Common myeloid progenitor, CD34-positive (primary cell): ENCODE measurements around the gene NR2F6.

Experiments
- CTCF ChIA-PET: fragments of 350-600 bp; sonication (Branson Sonifier 250); formaldehyde crosslinking; loops from one replicate; lab custom pipeline; 2021; ENCODE audit warnings: antibody characterized with exemption; lab: Charles Lee
- POLR2A ChIA-PET: fragments of 350-600 bp; sonication (Branson Sonifier 250); formaldehyde crosslinking; loops from one replicate; lab custom pipeline; 2021; ENCODE audit warnings: antibody characterized with exemption; lab: Charles Lee
- DNase-seq, 3 donors: peaks; one replicate each; pipeline versions ENCODE4 v3.0.0 to v3.0.0-alpha.2; 2013
- H3K27ac ChIP-seq, 2 experiments: 1 replicate in 1 of 2; 2 replicates in 1 of 2; pipeline ENCODE4 v1.7.0; 2013; ENCODE audit warnings: inconsistent platforms in 2 of 2, low read length in 2 of 2, mild to moderate bottlenecking in 2 of 2, low read depth in 1 of 2, moderate library complexity in 1 of 2; ENCODE audit not compliant: severe bottlenecking in 2 of 2, insufficient read depth in 1 of 2, poor library complexity in 1 of 2
- H3K27me3 ChIP-seq, 5 experiments: replicated peaks in 2 of 5; 1 replicate in 3 of 5; 2 replicates in 2 of 5; pipeline versions ENCODE4 v1.6.1 to v1.7.0; 2013; ENCODE audit warnings: low read length in 4 of 5, mild to moderate bottlenecking in 2 of 5, moderate library complexity in 2 of 5, inconsistent platforms in 1 of 5; ENCODE audit not compliant: insufficient read depth in 5 of 5, control insufficient read depth in 4 of 5
- H3K36me3 ChIP-seq, 4 experiments: 1 replicate in 2 of 4; 2 replicates in 2 of 4; pipeline versions ENCODE4 v1.6.1 to v1.7.0; 2013; ENCODE audit warnings: low read length in 3 of 4, control low read depth in 1 of 4, mild to moderate bottlenecking in 1 of 4; ENCODE audit not compliant: control insufficient read depth in 4 of 4, insufficient read depth in 4 of 4
- H3K4me1 ChIP-seq, 4 experiments: 1 replicate in 3 of 4; 2 replicates in 1 of 4; pipeline versions ENCODE4 v1.6.1 to v1.7.1; 2013; ENCODE audit warnings: low read length in 3 of 4, mild to moderate bottlenecking in 3 of 4, control low read depth in 1 of 4, inconsistent platforms in 1 of 4, moderate library complexity in 1 of 4; ENCODE audit not compliant: control insufficient read depth in 4 of 4, insufficient read depth in 4 of 4; ENCODE audit errors: control extremely low read depth in 1 of 4
- H3K4me3 ChIP-seq, 7 experiments: 1 replicate in 4 of 7; 2 replicates in 3 of 7; pipeline versions ENCODE4 v1.5.1 to v1.7.0; 2013; ENCODE audit warnings: mild to moderate bottlenecking in 7 of 7, low read length in 6 of 7, moderate library complexity in 6 of 7, inconsistent platforms in 2 of 7, low read depth in 2 of 7, control low read depth in 1 of 7; ENCODE audit not compliant: insufficient read depth in 4 of 7, control insufficient read depth in 1 of 7; ENCODE audit errors: extremely low read depth in 1 of 7
- H3K9me3 ChIP-seq, 5 experiments: 1 replicate in 4 of 5; 2 replicates in 1 of 5; pipeline versions ENCODE4 v1.6.1 to v1.7.1; 2013; ENCODE audit warnings: low read length in 4 of 5, mild to moderate bottlenecking in 2 of 5, inconsistent platforms in 1 of 5, low read depth in 1 of 5, moderate library complexity in 1 of 5; ENCODE audit not compliant: control insufficient read depth in 4 of 5, insufficient read depth in 2 of 5; ENCODE audit errors: control extremely low read depth in 1 of 5
- WGBS: methylation state at CpG from one replicate; pipeline ENCODE4 v1.1.5; 2013; ENCODE audit not compliant: insufficient coverage; 5-methylcytosine and 5-hydroxymethylcytosine counted together

Gene NR2F6

DNA sequence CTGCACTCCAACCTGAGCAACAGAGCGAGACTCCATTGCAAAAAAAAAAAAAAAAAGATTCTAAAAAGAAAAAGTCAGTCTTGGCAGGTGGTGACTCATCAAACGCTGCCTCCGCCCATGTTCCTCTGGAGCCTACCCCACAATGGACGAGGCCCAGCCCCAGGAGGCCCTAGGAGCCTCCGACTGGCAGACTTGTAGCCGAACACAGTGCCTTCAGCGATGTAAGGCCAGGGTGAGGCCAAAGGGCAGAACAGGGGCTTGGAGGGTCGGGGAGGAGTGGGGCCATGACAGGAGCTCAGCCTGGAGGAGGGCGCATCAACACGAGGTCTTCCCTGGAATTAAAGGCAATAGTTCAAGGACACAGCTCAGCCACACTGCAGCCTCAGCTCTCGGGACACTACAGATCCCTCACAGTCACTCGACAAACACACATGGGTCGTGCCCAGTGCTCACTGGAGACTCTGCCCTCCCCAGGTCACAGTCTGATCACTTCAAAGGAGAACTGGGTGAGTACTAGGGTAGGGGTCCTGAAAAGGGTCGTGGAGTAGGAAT is 25.4 kb downstream of the NR2F6 start:
- H3K36me3 ChIP-seq = peaks cover 8 to 21% (median 13%) of the 10 kb centered on the region in 4 experiments
- 73% methylated on average over 13 of the region's 14 CpGs for WGBS
- H3K27ac ChIP-seq = peak overlapping the region in 1 of 2 experiments; percentile 14
- H3K27me3 ChIP-seq = no peaks in the 10 kb centered on the region
- ChIA-PET CTCF (interaction anchor here (0.6 to 2.0 kb wide), 2 partner anchors 15 to 18 kb away, joined by 3 to 4 read pairs; no protein-coding TSS in a partner anchor), POLR2A (interaction anchor here (0.7 to 1.0 kb wide), 2 partner anchors 15 to 133 kb away, joined by 3 read pairs; no protein-coding TSS in a partner anchor)
- no peaks in the 10 kb centered on the region for H3K9me3 ChIP-seq
- peaks cover 0 to 8% (median 7%) of the 10 kb centered on the region in 4 experiments for H3K4me1 ChIP-seq
- peak; percentile 37 to 67 (median 66) for DNase-seq
- no peak overlapping the region for H3K4me3 ChIP-seq

DNA sequence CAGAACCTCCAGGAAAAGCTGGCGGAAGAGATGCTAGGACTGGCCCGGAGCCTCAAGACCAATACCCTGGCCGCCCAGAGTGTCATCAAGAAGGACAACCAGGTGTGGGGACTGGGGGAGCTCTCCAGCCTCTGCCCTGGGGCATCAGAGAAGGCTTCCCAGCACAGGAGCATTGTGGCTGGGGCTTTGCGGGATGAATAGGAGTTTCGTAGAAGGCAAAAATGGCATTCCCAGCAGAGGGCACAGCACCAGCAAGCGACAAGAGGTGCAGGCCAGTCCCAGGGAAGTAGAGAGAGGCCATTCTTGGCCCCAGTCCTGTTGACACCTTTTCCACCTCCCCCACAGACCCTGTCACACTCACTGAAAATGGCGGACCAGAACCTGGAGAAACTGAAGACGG is 26.4 kb downstream of the NR2F6 start:
- CTCF ChIA-PET = no interaction called here
- Histone ChIP-seq H3K27me3 (no peaks in the 10 kb centered on the region), H3K4me1 (peaks cover 0 to 15% (median 15%) of the 10 kb centered on the region in 4 experiments), H3K4me3 (no peak overlapping the region), H3K27ac (no peak overlapping the region), H3K9me3 (no peaks in the 10 kb centered on the region), H3K36me3 (peaks cover 8 to 21% (median 13%) of the 10 kb centered on the region in 4 experiments)
- WGBS = 98% methylated on average over 8 of the region's 8 CpGs
- POLR2A ChIA-PET = no interaction called here
- no peak for DNase-seq

DNA sequence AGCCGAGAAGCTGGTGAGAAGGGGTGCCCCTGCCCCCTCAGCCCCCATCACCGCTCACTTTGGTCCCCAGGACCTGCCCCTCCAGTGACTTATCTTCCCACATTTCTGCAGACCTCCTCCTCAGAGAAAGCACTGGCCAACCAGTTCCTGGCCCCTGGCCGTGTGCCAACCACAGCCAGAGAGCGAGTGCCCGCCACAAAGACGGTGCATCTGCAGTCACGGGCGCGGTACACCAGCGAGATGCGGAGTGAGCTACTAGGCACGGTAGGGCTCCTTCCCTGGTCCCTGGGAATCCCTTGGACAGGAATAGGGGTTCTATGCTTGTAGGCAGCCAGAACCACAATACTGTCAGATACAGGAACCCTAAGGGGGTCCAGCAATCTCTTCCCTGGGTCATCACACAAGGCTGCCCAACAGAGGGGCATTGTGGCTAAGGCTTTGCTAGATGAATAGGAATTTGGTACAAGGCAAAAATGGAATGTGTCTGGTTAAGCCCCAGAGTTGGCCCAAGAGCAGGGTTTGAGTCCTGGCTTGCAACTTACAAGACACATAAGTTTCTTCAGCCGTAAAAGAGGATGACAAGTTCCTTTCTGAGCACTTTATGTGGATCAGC is 29.6 kb downstream of the NR2F6 start:
- Histone ChIP-seq H3K9me3 (no peaks in the 10 kb centered on the region), H3K36me3 (peaks cover 8 to 42% (median 26%) of the 10 kb centered on the region in 4 experiments), H3K4me1 (peaks cover 0 to 16% (median 16%) of the 10 kb centered on the region in 4 experiments), H3K27me3 (no peaks in the 10 kb centered on the region), H3K4me3 (peak overlapping the region in 5 of 7 experiments; percentile 76 to 87 (median 80)), H3K27ac (peak overlapping the region in 1 of 2 experiments; percentile 88)
- ChIA-PET POLR2A (interaction anchor here (0.9 to 1.6 kb wide), 2 partner anchors 10 to 140 kb away, joined by 5 to 10 read pairs; partner anchors contain the start of genes MYO9B and OCEL1), CTCF (interaction anchor here (1.4 to 2.4 kb wide), 2 partner anchors 51 to 76 kb away, joined by 3 to 11 read pairs; partner anchors contain the start of gene BABAM1)
- no peak for DNase-seq
- 98% methylated on average over 11 of the region's 13 CpGs for WGBS

DNA sequence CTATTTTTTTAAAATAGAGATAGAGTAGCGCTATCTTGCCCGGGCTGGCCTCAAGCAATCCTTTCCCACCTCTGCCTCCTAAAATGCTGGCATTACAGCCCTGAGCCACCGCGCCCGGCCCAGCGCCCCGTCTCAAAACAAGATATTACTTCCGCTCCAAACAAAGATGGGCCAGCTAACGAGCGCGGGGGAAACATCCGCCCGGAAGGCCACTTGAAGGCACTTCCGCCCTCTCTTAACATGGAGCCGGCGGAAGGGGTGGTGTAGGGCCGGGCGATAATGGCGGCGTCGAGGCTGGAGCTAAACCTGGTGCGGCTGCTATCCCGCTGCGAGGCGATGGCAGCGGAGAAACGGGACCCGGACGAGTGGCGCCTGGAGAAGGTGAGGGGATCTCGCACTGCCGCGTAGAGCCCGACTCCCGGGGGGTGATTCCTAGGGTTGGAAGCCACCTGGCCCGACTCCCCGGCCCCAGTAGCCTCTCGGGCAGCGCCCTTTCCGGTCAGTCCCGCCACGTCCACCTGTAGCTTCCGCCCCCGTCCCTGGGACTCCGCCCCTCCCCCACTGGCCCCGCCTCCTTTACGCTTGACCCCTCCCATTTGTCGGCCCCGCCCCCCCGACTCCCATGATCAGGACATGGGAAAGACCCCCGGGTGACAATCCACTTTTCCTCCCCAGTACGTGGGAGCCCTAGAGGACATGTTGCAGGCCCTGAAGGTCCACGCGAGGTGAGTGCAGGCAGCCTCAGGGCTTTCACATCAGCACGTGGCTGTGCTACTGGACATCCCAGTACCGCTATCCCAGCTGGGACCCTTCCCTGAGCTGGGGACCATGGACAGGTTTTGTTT is 30.4 kb downstream of the NR2F6 start, which contains the start of gene USE1:
Gene USE1, plus strand, starts transcription at position 231 of the 845 bp plus-strand sequence. Its CDS starts 49 bp downstream, at position 280.
- Histone ChIP-seq H3K27me3 (no peaks in the 10 kb centered on the region), H3K4me3 (peak within 1 kb of the TSS; percentile 69 to 87 (median 80)), H3K27ac (peak within 1 kb of the TSS; percentile 66 to 88), H3K4me1 (peaks cover 0 to 16% (median 16%) of the 10 kb centered on the region in 4 experiments), H3K9me3 (no peaks in the 10 kb centered on the region), H3K36me3 (peaks cover 8 to 49% (median 31%) of the 10 kb centered on the region in 4 experiments)
- CTCF ChIA-PET = interaction anchor here (0.8 to 2.4 kb wide), 5 partner anchors 11 to 77 kb away, joined by 3 to 11 read pairs (median 3); partner anchors contain the start of gene BABAM1
- POLR2A ChIA-PET = interaction anchor here (0.6 to 1.6 kb wide), 5 partner anchors 11 to 139 kb away, joined by 3 to 10 read pairs (median 5); partner anchors contain the start of genes BABAM1, MYO9B and OCEL1
- WGBS = 3% methylated on average over 36 of the region's 56 CpGs
- peak; percentile 91 to 95 (median 95) for DNase-seq

DNA sequence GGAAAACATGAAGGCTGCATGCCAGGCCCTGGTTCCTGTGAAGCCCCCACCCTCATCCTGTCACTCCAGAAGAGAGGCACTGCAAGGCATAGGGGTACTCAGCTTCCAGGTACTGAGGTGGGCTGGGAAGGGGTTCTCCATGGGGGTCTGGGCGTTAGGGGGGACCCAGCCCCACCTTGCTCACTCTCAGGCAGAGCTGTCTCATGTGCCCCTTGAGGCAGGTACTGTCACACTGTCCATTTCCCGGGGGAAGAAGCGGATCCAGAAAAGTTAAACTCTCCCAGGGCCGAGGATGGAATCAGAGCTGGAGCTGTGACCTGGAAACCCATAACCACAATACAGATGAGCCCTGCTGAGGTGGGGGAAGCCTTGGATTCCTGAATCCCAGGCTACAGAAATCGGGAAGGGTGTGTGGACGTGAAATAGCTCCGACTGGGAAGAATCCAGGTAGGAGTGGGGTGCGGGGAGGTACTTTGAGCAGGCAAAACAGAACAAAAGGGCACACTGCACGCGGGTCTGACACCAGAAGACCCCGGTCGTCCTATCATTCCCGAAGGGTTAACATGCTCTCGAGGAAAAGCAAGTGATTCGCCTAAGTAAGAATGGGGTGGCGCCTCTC is 31.1 kb downstream of the NR2F6 start:
- no peak for DNase-seq
- H3K4me3 ChIP-seq = peak overlapping the region; percentile 69 to 87 (median 80)
- no peaks in the 10 kb centered on the region for H3K9me3 ChIP-seq
- ChIA-PET POLR2A (interaction anchor here (0.6 to 1.6 kb wide), 4 partner anchors 11 to 52 kb away, joined by 3 to 10 read pairs (median 4); partner anchors contain the start of genes BABAM1 and OCEL1), CTCF (interaction anchor here (0.8 to 2.4 kb wide), 4 partner anchors 10 to 52 kb away, joined by 3 to 11 read pairs (median 4); partner anchors contain the start of gene BABAM1)
- H3K36me3 ChIP-seq = peaks cover 10 to 56% (median 35%) of the 10 kb centered on the region in 4 experiments
- 32% methylated on average over 15 of the region's 16 CpGs for WGBS
- H3K4me1 ChIP-seq = peaks cover 0 to 16% (median 15%) of the 10 kb centered on the region in 4 experiments
- H3K27ac ChIP-seq = peak overlapping the region; percentile 66 to 88
- H3K27me3 ChIP-seq = no peaks in the 10 kb centered on the region

DNA sequence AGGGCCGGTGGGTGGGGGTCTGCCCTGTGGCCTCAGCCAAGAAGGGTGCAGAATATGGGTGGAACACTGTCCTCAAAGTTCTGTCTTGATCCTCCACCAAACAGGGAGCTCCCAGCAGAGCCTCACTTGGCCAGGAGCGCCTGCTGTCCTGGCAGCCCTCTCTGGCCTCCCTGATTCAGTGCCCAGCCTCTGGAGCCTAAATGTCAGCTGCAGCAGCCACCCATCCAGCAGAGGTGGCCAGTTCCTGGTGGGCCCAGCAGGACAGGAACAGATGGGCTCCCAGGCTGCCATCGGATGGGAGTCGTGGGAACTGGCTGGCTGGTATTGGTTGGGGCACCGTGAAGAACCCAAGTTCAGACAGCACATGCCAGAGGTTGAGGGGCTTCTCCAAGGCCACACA is 32.4 kb downstream of the NR2F6 start:
- WGBS = 95% methylated on average over 5 of the region's 5 CpGs
- Histone ChIP-seq H3K27ac (no peak overlapping the region), H3K9me3 (no peaks in the 10 kb centered on the region), H3K36me3 (peaks cover 13 to 60% (median 39%) of the 10 kb centered on the region in 4 experiments), H3K4me1 (peaks cover 0 to 16% (median 15%) of the 10 kb centered on the region in 4 experiments), H3K4me3 (no peak overlapping the region), H3K27me3 (no peaks in the 10 kb centered on the region)
- ChIA-PET POLR2A (no interaction called here), CTCF (no interaction called here)
- no peak for DNase-seq
